KBM-7 (cell line): ENCODE measurements around the gene C2orf49.

Source experiments
- DNase-seq: peaks from one replicate; pipeline ENCODE4 v3.0.0-alpha.2; 2015
- in situ Hi-C: fragments of 300-500 bp; cut with MboI; formaldehyde crosslinking; loops from 2 replicates; pipeline ENCODE4 v1.14.3; 2020; ENCODE audit warnings: low sequenced_read_pairs, low pct_unique_long_range_greater_than_20kb, mixed read lengths

C2orf49 gene

DNA sequence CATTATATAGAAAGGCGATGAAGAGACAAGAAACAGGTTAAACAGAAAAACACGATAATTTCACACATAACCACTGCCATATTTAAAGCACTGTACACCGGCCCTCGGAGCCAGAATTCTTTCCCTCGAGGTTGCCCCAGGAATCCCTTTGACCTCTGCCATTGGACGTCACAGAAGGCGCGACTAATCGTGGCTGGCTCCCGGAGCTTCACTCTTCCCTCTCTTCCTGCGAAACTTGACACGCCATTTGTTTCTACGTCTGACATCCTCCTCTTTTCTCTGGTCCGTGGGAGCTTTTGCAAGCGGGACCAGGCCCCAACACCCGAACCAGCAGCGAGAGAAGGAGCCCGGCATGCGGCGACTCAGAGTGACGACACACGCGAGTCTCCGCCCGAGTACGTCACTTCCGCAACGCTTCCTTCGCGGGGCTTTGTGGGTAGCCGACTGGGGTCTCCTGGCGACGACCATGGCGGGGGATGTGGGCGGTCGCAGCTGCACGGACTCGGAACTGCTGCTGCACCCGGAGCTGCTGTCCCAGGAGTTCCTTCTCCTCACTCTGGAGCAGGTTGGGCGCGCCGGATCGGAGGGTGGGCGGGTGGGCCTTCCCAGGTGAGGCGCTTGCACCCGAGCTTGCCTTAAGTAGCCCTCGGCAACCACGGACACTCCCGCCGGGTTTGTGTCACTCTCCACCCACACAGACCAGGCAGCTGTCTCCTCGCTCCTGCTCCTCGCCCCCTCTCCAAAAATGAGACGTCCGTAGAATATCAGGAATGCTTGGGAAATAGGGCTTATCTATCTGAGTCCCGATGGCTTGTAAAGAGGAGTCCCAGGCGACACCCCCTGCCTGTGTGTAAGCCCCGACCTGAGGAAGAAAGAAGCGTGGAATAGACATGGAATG is at the start of gene C2orf49:
C2orf49 (plus strand) TSS at position 419 of the 898 bp plus-strand sequence; CDS start at position 467, 48 bp downstream.
- peak; percentile 92 for DNase-seq

DNA sequence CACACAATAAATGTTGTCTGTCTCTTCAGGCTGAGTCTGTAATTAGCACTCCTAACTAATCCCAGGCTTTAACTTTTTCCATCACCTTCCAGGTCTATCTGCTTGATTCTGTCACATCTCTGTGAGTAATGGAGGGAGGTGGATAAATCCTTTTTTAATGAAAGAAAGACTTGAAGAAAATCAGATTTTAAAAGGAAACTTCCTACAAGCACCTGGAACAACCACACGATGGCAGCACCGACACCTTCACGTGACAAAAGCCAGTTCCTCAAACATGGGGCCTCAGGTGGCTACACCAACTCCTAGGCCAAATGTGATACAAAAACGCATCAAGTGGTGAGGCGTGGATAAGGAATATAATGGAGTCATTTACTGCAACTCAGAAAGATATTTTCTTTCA is 49.6 kb upstream of the C2orf49 start:
- peak; percentile 64 for DNase-seq
- in situ Hi-C loops = no loop called here

More for the DNA sequence above, at the start of gene C2orf49:
- in situ Hi-C loops = no loop called here

DNA sequence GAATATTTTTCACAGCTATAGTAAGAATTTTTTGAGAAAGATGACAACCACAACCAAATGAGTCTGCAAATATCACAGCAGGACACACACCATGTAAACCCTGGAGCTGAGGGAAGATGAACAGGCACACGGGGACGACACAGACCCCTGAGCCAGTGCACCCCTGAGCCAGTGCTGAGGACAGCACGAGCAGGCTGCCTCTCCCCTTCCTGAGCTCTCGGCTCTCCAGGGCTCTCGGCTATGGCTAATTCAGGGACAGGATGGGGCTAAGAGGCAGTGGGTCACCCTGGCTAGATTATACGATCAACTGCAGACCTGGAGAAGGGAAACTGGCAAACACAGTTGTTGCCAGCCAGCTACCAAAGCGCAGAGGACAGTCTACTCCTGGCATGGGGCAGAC is 49.2 kb upstream of the C2orf49 start:
- in situ Hi-C loops = no loop called here
- no peak for DNase-seq

DNA sequence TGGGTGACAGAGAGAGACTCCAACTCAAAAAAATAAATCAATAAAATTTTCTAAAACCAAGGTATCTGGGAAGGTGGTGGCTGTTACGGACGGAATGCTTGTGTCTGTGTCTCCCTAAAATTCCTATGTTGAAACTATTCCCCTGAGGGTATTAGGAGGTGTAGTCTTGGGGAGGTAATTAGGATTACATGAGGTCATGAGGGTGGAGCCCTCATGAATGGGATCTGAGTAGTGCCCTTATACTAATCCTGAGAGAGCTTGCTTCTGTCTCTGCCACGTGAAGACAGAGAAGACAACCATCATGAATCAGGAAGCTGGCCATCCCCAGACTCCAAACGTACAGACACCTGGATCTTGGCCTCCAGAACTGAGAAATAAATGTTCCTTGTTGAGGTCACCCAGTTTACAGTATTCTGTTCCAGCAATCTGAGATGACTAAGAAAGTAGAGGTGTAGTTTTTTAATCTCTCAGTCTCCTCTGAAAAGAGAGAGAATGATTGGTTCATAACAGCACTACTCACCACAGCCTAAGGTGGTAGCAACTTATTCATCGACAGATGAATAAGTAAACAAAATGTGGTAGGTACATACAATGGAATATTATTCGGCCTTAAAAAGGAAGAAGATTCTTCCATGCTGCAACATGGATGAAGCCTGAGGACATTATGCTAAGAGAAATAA is 46.2 kb upstream of the C2orf49 start:
- in situ Hi-C loops = no loop called here
- DNase-seq = no peak

DNA sequence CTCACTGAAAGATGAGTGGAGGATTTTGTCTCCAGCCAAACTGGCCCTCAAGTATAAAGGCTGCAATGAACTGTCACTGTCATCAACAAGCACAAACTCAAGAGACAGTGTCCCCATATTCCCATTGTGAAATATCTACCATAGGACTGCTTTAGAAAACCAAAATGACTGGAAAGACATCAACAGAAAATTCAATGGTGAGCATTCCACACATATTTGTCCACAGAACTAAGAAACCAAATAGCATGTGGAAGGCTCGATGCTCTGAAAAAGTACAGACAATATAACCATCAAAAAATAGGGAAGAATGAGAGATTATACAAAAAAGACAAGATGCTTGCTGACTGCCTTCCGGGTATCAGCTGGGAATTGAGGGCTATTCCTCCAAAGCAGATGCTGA is 45.4 kb upstream of the C2orf49 start:
- in situ Hi-C loops = no loop called here

DNA sequence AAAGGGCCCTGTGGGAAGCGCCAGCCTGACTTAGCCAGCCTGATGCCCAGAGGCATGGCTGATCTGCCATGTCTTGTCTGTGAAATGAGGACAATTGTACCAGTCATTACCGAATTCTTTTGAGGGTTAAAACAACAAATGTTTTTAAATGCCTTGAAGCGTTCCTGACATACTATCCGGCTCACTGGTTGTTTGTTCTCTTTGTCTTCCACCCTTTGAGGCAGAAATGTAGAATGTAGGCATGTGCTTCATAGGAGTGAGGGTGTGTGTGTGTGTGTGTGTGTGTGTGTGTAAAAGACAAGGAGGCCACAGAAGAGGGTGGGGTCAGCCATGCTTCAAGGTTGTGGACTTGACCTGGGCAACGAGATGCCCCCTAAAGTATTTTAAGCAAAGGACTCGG is 43.3 kb upstream of the C2orf49 start:
- no peak for DNase-seq
- in situ Hi-C loops = no loop called here

More for the DNA sequence above, 45.4 kb upstream of the C2orf49 start:
- DNase-seq = no peak

DNA sequence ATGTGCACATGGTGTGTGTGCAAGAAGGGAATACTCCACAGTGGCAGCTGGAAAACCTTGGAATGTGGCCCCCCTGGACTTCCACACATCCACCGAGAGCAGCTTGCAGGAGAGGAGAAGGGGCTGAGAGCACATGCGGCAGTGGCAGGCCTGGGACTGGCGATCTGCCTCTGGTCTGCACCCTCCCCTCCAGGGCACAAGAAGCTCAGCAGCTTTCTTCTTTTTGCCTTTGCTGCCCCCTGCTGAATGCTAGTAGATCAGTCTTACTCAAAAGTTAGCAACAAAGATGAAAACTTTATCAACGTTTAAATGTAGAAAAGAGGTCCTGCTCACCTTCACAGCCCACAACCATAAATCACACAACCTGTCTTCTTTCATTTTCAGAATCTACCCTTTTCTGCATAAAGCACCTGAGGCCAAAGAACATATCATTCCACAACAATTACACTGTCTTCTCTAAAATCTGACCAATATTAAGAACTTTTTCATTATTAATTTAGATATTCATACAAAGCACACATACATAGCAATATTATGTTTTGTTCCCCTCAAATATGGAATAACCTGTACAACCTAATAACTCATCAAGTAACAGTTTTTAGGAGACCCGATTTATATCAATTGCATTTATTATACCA is 42.4 kb upstream of the C2orf49 start:
- DNase-seq = peak; percentile 52
- in situ Hi-C loops = no loop called here

DNA sequence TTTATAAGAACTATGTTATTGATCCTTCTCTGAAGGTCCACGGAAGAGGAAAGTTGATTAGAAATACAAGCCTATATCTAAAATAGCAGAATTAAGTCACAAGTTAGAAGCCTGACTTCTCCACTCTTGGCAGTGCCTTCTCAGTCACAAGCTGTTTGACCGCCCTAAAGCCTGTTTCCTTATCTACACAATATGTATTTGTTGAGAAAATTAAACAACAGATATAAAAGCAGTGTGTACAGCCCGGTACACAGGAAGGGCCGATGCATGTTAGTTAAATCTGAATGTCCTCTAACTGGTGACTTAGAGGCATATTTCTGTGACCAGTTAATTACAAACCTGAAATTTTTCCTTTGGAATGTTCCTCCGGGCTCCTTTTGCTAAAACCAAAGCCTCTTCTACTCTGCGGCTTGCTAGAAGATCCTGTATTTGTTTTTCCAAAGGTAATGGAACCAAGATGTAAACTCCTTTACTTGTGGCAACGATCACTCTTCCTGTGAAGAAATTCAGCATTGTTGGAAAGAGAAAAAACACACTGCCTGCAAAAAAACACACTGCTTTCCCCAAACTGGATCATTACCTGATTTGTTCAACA is 41.2 kb upstream of the C2orf49 start:
- no peak for DNase-seq
- in situ Hi-C loops = no loop called here

DNA sequence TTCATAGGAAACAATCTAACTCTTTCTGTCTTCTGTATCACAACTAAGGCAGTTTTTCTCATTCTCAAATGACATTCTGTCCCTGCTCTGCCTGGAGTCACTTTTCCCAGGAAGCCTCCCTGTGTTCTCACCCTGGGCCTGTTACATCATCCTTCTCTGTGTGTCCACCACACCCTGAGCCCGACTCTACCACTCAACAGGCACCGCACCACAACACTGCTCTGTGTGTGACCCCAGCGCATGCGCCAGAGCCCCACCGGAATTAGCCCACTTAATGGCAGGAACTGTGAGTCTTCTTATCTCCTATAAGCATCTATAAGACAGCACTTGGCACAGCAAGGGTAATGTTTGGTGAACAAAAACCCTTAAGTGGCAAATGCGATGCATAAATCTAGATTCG is 40.1 kb upstream of the C2orf49 start:
- in situ Hi-C loops = no loop called here
- no peak for DNase-seq

DNA sequence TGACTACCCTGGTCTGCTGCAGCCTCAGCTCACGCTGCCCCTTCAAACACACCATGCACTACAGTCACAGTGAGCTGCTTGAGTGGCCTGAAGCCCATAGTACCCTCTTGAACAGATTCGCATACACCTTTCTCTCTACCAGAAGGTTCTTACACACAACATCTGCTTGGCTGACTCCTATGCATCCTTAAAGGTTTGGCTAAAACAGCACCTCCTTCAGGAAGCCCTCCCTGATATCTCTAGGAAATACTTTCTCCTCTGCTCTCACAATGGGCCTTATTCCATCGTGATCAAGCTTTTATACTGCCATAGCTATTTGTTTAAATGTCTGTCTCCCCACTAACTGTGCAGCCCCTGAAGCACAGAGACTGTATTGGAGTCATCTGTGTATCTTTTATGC is 39.3 kb upstream of the C2orf49 start:
- in situ Hi-C loops = no loop called here

DNA sequence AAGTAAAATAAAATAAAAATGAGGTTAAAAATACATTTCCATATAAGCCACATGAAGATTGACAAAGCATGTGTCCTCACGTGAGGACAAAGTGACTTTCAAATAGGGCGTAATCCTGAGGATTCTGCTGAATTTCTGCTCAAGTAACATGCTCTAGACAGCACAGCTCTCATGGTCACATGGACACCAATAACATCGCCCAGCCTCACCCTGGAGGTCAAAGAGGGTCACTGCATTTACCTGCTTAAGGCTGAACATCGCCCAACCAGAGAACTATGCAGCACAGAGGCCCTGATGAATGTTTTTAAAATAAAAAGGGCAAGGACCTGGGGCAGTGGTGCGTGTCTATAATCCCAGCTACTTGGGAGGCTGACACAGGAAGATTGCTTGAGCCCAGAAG is 38.0 kb upstream of the C2orf49 start:
- peak; percentile 15 for DNase-seq
- in situ Hi-C loops = no loop called here

More for the DNA sequence above, 39.3 kb upstream of the C2orf49 start:
- no peak for DNase-seq

DNA sequence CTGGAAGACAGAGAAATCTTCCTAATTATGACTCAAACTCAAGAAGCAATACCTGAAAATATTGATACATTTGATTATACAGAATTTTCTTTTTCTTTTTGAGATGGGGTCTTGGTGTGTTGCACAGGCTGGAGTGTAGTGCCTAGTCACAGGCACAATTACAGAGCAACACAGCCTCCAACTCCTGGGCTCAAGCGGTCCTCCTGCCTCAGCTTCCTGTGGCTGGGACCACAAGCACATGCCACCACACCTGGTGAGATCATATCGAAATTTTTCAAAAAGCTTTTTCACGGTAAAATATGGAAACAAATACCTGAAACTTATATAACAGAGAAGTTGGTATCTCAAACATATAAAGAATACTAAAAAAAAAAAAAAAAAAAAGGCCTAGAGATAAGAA is 35.7 kb upstream of the C2orf49 start:
- no peak for DNase-seq
- in situ Hi-C loops = no loop called here

DNA sequence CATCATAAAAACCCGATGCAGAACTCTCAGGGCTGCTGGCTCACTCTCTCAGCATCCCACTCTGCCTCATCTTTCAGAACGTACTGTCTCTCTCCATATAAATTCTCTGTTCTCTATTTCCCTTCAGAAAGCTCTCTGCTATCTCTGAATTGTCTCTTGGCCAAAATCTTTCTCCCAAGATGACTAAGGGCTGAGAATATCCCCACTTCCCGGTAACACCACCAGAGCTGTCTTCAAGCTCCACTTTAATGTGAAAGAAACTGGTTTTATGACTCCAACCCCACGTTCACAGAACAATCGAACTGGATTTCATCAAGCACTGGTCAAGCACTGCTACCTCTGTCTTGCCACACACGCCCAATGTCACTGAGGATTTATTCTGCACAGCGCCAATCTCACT is 30.2 kb upstream of the C2orf49 start:
- DNase-seq = no peak
- in situ Hi-C loops = no loop called here

DNA sequence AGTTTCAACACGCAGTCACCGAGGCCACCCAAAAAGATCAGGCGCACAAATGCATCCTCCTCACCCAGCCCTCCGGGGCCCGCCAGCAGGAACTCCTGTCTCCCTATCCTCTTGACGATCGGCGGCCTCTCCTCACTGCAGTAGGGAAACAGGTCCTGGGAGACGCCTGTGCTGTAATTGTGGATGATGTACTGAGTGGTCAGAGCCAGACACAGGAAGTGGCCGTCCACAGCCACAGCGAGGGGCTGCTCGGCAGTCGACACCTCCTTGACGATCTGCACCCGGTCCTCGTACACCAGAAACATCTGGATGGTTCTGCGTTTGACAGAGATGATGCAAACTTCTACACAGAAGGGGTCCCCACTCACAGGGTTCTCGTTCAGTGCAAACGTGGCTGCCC is 29.8 kb upstream of the C2orf49 start:
- in situ Hi-C loops = no loop called here
- DNase-seq = no peak

DNA sequence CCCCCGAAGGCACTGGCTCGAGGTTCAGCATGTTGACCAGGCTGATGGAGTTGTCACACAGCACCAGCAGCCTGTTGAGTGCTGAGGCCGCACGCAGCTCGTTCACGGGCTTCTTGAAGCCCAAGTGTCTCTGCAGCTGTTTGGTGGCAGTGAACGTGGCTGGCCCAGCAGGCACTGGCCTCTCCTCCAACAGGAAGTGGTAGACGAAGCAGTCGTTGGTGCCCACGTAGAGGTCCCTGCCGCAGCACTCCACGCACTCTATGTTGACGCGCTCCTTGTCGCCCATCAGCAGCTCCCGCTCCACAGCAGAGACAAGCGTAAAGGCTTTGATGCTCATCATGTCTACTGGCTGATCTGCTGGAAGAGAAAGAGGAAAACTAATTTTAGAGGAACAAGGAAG is 29.4 kb upstream of the C2orf49 start:
- no peak for DNase-seq
- in situ Hi-C loops = no loop called here

DNA sequence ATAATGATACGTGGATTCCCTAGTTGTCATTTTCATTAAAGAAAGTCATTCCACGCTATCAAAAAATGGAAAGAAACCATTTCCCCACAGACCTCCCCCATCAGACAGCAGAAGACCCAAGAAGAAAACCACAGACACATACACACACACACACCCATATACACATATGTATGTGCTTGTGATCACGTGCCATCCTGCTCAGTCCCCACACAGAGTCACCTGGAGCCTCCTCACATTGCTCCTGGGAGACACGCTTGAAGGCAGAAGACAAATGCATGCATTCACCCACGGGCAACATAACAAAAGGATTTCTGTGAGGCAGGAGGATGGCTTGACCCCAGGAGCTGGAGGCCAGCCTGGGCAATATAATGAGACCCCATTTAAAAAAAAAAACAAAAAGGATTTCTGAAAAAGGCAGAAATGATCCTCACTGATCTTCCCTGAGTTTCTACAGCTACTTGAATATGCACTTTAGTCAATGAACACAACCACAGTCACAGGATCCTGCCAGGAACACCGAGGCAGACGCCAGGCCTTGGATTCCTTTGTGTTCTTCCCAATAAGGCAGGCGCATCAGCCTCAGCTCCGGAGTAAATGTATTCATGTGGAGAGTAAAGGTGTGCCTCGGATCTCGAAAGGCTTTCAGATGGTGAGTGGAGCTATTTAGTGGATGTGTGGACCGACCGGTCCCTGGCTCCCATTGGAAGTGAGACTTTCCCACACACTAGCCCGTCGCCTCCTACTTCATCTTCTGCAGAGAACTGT is 28.8 kb upstream of the C2orf49 start:
- in situ Hi-C loops = no loop called here
- DNase-seq = no peak

DNA sequence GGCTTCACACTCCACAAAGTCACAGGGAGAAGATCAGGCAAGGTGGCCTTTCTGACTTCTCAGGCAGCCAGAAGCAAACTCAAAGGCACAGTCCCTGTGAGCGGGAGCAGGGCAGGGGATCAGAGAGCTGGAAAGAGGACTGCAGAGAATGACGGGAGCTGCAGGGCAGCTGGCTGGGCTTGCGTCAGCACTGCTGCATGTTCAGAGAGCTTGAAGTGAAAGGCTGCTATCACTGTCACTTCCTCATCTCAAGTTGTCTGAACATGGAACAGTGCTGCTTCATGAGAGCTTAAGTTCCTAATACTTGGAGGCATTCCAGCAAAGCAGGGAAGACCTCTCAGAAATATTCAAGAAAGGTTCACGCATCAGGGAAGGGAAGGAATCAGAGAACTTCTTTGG is 28.2 kb upstream of the C2orf49 start:
- in situ Hi-C loops = no loop called here
- peak; percentile 69 for DNase-seq

DNA sequence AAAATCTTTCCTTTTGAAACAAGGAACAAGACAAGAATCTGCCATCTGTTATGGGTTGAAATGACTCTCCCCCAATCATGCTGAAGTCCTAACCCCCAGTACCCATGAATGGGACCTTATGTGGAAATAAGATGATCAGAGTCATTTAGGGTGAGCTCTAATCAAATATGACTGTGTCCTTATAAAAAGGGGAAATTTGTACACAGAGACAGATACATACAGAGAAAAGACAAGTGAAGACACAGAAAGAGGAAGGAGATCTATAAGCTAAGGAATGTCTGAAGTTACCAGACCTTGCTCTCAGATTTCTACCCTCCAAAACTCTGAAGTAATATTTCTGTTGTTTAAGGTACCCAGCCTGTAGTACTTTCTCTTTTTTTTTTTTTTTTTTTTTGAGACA is 23.5 kb upstream of the C2orf49 start:
- in situ Hi-C loops = no loop called here
- DNase-seq = peak; percentile 65

DNA sequence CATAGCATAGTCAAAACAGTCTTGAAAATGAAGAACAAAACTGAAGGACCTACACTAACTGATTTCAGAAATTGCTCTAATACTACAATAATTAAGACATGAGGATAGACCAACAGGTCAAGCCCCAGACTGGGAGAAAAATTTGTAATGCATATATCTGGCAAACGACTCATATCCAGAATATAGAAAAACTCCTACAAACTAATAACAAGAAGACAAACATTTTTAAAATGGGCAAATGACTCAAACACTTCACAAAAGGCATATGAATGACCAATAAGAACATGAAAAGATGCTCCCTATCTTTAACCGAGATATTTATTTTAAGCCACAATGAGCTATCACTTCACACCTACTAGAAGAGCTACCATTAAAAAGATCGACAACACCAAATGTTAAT is 22.0 kb upstream of the C2orf49 start:
- in situ Hi-C loops = no loop called here
- no peak for DNase-seq
